Activated B cell treated with CpG ODN at 0.5 μM for 24 hours (primary cell): Measurements from ENCODE around the gene MIS18A. TPM values are rescaled to one million over a fixed set of nuclear protein-coding genes. Genes with fewer than 3 reads are reported as not detected.

ENCODE experiments used
- ATAC-seq: fragments of 200-7000 bp; cut with Tn5 transposase; one replicate; pipeline ENCODE4 v1.10.0; 2021; ENCODE audit warnings: low read depth, mild to moderate bottlenecking, moderate library complexity
- CTCF ChIA-PET: fragments of 350-600 bp; sonication (Branson Sonifier 250); formaldehyde crosslinking; loops from one replicate; lab custom pipeline; 2021; ENCODE audit warnings: antibody characterized with exemption; lab: Charles Lee
- POLR2A ChIA-PET: fragments of 350-600 bp; sonication (Branson Sonifier 250); formaldehyde crosslinking; loops from one replicate; lab custom pipeline; 2021; ENCODE audit warnings: antibody characterized with exemption; lab: Charles Lee
- DNase-seq: peaks from one replicate; pipeline ENCODE4 v3.0.0; 2022
- H3K27ac Mint-ChIP-seq: one replicate; pipeline ENCODE4 v1.8.0; 2020; ENCODE audit warnings: mixed read lengths
- H3K27me3 Mint-ChIP-seq: one replicate; pipeline ENCODE4 v1.8.0; 2021; ENCODE audit warnings: mixed read lengths
- H3K36me3 Mint-ChIP-seq: one replicate; pipeline ENCODE4 v1.8.0; 2021; ENCODE audit warnings: low read depth, mixed read lengths
- H3K4me1 Mint-ChIP-seq: one replicate; pipeline ENCODE4 v1.8.0; 2021; ENCODE audit warnings: mixed read lengths
- H3K4me3 Mint-ChIP-seq: one replicate; pipeline ENCODE4 v1.8.0; 2020; ENCODE audit warnings: mild to moderate bottlenecking, mixed read lengths
- H3K9me3 Mint-ChIP-seq: one replicate; pipeline ENCODE4 v1.8.0; 2020; ENCODE audit warnings: mixed read lengths
- CTCF ChIP-seq: fragments of 200-600 bp; IDR thresholded peaks from one replicate; pipeline ENCODE4 v1.8.0; 2022; ENCODE audit warnings: antibody characterized with exemption, mild to moderate bottlenecking
- intact Hi-C: fragments of 100-400 bp; cut with micrococcal nuclease; formaldehyde crosslinking; loops from one replicate; pipeline ENCODE4 v1.15.1; 2024
- total RNA-seq: library from RNA; stranded (reverse); gene quantifications from 2 replicates; pipeline ENCODE4 v1.2.3, GENCODE V29; 2022

MIS18A gene
- total RNA-seq, 1 donor from 2014 or later: 7.7 TPM

GRCh38 chr21:32306021-32306780, 27.4 kb upstream of the MIS18A start:
- CTCF ChIA-PET: no interaction called here
- intact Hi-C loops: no loop called here
- POLR2A ChIA-PET: no interaction called here
- DNase-seq (no peak), ATAC-seq (no peak)
- Mint-ChIP-seq H3K27ac (no peak overlapping the region), H3K27me3 (no peaks in the 10 kb centered on the region), H3K9me3 (no peaks in the 10 kb centered on the region), H3K4me3 (no peak overlapping the region), H3K4me1 (peaks cover 3% of the 10 kb centered on the region), H3K36me3 (peaks cover 39% of the 10 kb centered on the region)
- TF ChIP-seq CTCF: no peak

- POLR2A ChIA-PET: no interaction called here
Observed at GRCh38 chr21:32304998-32305397, 26.1 kb upstream of the MIS18A start.

GRCh38 chr21:32303385-32303784, 24.5 kb upstream of the MIS18A start:
- H3K4me1 Mint-ChIP-seq: no peaks in the 10 kb centered on the region
- peaks cover 35% of the 10 kb centered on the region for H3K36me3 Mint-ChIP-seq
- no peak overlapping the region for H3K4me3 Mint-ChIP-seq
- H3K27me3 Mint-ChIP-seq: no peaks in the 10 kb centered on the region
- no peak for ATAC-seq
- POLR2A ChIA-PET: no interaction called here
- no peaks in the 10 kb centered on the region for H3K9me3 Mint-ChIP-seq
- CTCF ChIA-PET: no interaction called here
- H3K27ac Mint-ChIP-seq: no peak overlapping the region
- intact Hi-C loops: no loop called here
- TF ChIP-seq CTCF: no peak
- DNase-seq: no peak

More at GRCh38 chr21:32304998-32305397, 26.1 kb upstream of the MIS18A start:
- H3K27me3 Mint-ChIP-seq: no peaks in the 10 kb centered on the region
- H3K4me1 Mint-ChIP-seq: no peaks in the 10 kb centered on the region
- ATAC-seq (no peak), DNase-seq (no peak)
- CTCF ChIA-PET: no interaction called here
- no peak overlapping the region for H3K4me3 Mint-ChIP-seq
- H3K27ac Mint-ChIP-seq: no peak overlapping the region
- no peak for TF ChIP-seq CTCF
- no peaks in the 10 kb centered on the region for H3K9me3 Mint-ChIP-seq
- peaks cover 42% of the 10 kb centered on the region for H3K36me3 Mint-ChIP-seq
- intact Hi-C loops: no loop called here

- H3K27ac Mint-ChIP-seq: no peak overlapping the region
- no peaks in the 10 kb centered on the region for H3K27me3 Mint-ChIP-seq
- ATAC-seq: no peak
- ChIA-PET POLR2A (no interaction called here), CTCF (no interaction called here)
- intact Hi-C loops: no loop called here
- H3K9me3 Mint-ChIP-seq: no peaks in the 10 kb centered on the region
- H3K36me3 Mint-ChIP-seq: peaks cover 29% of the 10 kb centered on the region
- H3K4me1 Mint-ChIP-seq: no peaks in the 10 kb centered on the region
- H3K4me3 Mint-ChIP-seq: no peak overlapping the region
- TF ChIP-seq CTCF: no peak
- DNase-seq: no peak
Observed at GRCh38 chr21:32302560-32302959, 23.7 kb upstream of the MIS18A start.

- ATAC-seq (no peak), DNase-seq (no peak)
- POLR2A ChIA-PET: no interaction called here
- CTCF ChIA-PET: no interaction called here
- intact Hi-C loops: no loop called here
- Mint-ChIP-seq H3K27me3 (no peaks in the 10 kb centered on the region), H3K4me3 (no peak overlapping the region), H3K27ac (no peak overlapping the region), H3K9me3 (no peaks in the 10 kb centered on the region), H3K4me1 (no peaks in the 10 kb centered on the region), H3K36me3 (peaks cover 22% of the 10 kb centered on the region)
- no peak for TF ChIP-seq CTCF
Observed at GRCh38 chr21:32301596-32301995, 22.7 kb upstream of the MIS18A start.
